Head of caudate nucleus (tissue), 42 donors: ENCODE data around the gene UMAD1.
"Not testable (repeated sequence)": the region's sequence is repeated elsewhere in the genome, so short reads cannot be mapped to it uniquely, and the experiment has no call there.

Experiments used
- DNase-seq, 42 donors: peaks; one replicate each; pipeline versions ENCODE4 v3.0.0 to v3.0.0-alpha.2; 2020 to 2021; ENCODE audit warnings: mixed read lengths in 7 of 42
- intact Hi-C: fragments of 100-400 bp; cut with DNase I; formaldehyde crosslinking; loops from one replicate; pipeline ENCODE4 v1.15.0; 2022

Gene UMAD1

DNA sequence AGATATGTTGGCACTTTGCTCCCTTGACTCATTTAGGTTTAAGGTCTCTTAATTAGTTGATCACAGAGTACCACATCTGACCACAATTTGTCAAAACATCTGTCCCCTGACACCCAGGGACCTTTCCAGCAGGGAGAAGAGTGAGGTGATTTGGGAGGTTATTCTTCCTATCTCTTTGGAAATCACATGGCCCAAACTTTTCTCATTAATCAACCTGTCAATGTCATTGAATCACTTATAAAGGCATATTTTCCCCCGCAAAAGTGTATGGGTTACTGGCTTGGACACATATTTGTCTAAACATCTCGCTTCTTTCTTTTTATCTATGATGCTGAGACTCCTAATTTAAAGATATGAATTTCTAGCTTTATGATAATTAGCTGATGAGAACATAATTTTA lies 170.3 kb downstream of the UMAD1 start:
- intact Hi-C loops, result no loop called here
- DNase-seq, result no peak

DNA sequence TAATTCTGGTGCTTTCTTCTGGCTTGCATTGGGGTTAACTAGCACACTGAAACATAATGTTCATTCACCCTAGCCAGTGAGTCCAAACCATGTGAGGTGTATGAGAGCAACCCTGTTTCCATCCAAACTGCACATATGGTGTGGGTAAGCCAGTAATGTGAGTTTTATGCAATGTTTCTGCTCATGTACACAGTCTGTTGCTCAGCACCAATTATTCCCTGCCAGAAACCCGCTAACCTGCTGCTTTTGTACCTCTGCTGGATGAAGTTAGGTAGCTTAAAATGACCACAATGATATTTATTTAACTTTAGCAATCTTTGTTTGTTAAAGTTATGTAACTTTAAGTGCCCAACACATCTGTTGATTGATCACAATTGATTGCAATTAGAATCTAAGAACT lies 171.6 kb downstream of the UMAD1 start:
- intact Hi-C loops, result no loop called here
- DNase-seq, result no peak

DNA sequence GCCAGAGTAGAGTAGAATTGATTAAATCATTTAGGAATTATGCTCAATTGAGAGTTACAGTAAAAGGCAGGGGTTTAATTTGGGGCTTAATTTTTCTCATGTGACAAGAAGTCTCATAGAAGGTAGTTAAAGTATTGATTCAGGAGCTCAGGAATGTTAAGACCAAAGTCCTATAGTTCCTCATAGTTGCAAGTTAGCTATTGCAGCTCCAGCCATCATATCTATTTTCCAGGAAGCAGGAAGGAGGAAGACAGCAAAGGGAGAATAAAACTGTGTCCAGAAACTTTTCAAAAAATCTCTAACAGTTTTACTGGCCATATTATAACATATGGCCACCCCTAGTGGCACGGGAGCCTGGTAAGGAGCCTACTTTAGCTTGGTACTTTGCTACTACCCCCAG lies 174.8 kb downstream of the UMAD1 start:
- intact Hi-C loops, result no loop called here
- no peak for DNase-seq

DNA sequence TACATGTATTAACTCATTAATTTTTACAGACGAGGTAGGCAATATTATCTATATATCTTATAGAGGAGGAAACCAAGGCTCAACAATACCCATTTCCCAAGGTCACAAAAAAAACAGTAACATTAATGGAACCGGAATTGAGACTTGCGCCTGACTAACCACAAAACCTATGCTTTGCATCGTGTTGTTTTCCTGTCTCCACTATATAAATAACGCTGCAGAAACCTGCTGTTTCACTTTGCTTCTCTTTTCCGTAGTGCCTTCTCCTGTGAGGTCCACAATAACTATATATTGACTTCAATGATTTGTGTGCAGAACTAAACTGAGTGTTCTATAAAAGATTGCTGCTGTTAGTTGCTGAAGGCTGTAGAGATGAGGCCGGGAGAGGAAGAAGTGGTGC lies 175.5 kb downstream of the UMAD1 start:
- intact Hi-C loops, result no loop called here
- DNase-seq, result no peak

DNA sequence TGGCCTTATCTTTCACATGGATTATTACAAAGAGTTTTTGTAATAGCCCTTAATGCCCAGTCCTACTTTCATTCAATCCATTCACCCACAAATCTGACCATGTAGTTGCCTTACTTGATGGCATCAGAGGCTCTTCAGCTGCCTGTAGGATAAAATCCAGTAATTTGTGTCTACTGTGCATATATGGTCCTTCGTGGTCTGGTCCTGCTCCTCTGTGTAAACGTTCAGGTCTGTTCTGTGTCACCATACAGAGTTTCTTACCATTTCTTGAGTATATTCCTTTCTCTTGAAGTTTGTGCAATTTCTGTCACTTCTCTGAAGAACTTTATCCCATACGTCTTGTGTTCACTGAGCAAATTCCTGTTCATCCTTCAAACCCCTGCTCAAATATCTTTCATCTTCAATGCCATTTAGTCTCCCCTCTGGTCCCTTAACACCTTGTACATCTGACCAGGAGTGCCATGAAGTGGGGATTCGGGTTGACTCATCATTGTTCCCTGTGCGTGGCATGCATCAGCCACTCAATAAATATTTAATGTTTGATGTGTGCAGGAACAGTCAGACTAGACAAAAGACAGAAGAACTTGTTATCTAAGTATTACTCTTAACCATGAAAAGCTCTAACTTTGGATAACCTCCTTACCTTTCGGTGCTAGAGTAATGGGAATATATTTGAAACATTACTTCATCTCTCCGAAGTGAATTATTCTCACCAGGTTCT lies 176.4 kb downstream of the UMAD1 start:
- intact Hi-C loops, result no loop called here
- no peak for DNase-seq

DNA sequence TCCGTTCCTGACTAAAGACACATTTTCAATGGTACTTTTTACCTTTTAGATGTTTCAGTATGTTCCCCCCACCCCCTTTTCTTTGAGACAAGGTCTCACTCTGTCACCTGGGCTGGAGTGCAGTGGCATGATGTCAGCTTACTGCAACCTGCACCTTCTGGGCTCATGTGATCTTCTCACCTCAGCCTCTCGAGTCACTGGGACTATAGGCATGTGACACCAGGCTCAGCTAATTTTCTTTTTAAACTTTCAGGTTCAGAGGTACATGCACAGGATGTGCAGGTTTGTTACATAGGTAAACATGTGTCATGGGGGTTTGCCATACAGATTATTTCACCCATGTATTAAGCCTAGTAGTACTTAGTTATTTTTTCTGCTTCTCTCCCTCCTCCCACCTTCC lies 177.2 kb downstream of the UMAD1 start:
- intact Hi-C loops, result no loop called here
- DNase-seq, result no peak

DNA sequence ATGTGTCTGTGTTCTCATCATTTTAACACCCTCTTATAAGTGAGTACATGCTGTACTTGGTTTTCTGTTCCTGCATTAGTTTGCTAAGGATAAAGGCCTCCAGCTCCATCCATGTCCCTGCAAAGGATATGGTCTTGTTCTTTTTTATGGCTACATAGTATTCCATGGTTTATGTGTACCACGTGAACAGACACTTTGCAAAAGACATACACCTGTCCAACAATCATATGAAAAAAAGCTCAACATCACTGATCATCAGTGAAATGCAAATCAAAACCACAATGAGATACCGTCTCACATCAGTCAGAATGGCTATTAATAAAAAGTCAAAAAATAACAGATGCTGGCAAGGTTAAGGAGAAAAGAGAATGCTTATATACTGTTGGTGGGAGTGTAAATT lies 177.6 kb downstream of the UMAD1 start:
- intact Hi-C loops, DNase-seq: not testable (repeated sequence)

DNA sequence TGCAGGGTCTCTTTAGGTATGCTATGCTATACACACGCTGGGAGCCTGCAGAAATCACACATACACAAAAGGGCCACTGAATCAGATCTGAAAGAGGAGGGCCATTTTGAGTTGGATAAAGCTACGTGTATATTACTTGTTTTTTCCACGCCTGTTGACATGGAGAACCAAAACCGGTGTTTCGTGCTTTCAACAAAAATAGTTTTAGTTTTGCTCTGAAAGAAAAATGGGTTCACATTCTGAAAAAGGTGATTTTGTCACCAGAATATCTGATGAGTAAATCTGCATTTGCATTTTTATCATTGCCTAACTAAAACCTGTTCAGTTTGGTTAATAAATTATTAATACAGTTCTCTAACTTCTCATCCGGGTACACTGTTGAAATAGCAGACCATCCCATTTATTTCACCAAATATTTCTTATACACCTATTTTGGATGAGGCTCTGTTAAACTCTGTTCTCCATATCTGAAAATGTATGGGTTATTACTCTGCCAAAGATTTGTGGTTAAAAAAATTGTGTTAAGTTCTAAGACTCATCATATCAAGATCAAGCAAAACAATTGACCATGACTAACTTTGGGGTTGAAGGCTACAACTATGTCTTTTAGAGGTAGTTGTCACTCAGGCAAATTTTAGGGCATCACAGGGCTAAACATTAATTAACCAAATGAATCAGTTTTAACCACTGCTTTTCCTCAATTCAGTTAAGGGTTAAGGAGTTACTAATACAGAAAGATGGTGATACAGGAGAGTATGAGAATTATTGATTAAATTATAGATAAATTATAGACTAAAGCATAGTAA lies 179.1 kb downstream of the UMAD1 start:
- no peak for DNase-seq
- intact Hi-C loops, result no loop called here

DNA sequence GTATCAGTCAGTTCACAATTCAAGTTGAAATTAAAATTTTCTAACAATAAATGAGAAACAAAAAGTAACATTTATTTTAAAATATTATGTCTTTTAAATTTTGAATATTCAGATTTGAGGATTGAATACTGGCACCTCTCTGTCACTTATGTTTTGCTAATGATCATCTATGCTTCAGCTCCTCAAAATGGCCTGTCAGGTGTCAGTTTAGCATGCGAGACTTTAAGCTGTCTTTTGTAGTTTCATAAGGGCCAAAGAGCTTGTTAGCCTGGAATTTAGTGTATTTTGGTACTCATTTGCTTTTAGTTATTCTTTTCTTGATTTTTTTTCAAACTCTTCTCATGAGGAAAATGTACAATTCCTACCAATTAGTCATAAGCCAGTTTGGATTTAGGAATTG lies 179.9 kb downstream of the UMAD1 start:
- DNase-seq, result no peak
- intact Hi-C loops, result no loop called here

DNA sequence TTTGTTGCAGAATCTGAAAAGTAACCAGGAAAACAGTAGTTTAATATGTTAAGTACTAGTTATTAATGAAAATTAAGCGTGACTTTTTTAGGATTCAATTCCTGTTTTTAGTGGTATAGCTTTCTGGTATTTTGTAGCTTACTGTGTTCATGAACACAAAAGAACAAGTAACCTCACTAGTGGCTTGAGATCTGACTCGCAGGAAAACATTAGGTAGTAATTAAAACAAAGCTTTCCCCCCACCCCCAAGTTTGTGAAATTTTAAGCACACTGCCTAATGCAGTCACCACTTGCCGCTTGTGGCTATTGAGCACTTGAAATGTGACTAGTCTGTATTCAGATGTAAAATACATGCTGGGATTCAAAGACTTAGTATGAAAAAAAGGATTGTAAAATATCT lies 180.4 kb downstream of the UMAD1 start:
- DNase-seq, result no peak
- intact Hi-C loops, result no loop called here

DNA sequence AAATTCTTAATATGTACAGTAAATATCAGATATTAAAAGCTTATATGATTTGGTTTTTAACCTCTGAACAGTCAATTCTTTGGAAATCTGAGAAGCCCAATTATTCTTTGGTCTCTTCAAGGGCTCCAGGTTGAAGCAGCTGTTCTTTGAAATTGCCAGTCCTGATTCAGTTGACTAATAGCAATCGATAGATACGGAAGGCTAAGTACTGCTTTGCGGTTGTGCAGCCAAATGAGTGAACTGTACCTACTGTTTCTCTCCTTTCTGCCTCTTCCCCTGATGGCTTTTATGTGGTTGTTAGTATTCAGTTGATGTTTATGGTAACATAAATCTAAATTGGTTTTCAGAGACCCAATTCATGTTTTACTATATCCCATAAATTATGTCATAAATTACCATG lies 181.0 kb downstream of the UMAD1 start:
- no peak for DNase-seq
- intact Hi-C loops, result no loop called here

DNA sequence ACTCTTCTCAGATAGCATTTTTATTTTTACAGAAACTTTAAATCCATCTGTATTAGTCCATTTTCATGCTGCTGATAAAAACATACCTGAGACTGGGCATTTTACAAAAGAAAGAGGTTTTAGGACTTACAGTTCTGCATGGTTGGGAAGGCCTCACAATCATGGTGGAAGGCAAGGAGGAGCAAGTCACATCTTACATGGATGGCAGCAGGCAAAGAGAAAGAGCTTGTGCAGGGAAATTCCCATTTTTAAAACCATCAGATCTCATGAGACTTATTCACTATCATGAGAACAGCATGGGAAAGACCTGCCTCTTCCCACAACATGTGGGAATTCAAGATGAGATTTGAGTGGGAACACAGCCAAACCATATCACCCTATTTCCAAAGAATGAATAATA lies 184.7 kb downstream of the UMAD1 start:
- DNase-seq, intact Hi-C loops: not testable (repeated sequence)

DNA sequence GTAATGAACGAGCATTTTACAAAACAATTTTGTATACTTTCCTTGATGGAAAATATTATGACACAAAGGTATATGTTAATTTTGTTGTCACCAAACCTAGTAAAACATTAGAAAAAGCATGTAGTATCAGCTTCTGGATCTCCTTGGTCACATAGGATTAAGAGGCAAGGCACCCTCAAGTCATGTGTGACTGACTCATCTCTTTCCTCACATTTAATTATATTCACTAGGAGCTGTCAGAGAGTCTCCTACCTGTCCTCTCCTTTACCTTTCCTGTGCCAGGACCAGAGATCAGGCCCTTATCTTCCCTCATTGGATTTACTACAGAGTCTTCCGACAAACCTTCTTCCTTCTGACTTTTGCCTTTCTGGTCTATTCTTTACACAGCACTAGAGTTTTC lies 189.1 kb downstream of the UMAD1 start:
- intact Hi-C loops, result no loop called here
- DNase-seq, result no peak

DNA sequence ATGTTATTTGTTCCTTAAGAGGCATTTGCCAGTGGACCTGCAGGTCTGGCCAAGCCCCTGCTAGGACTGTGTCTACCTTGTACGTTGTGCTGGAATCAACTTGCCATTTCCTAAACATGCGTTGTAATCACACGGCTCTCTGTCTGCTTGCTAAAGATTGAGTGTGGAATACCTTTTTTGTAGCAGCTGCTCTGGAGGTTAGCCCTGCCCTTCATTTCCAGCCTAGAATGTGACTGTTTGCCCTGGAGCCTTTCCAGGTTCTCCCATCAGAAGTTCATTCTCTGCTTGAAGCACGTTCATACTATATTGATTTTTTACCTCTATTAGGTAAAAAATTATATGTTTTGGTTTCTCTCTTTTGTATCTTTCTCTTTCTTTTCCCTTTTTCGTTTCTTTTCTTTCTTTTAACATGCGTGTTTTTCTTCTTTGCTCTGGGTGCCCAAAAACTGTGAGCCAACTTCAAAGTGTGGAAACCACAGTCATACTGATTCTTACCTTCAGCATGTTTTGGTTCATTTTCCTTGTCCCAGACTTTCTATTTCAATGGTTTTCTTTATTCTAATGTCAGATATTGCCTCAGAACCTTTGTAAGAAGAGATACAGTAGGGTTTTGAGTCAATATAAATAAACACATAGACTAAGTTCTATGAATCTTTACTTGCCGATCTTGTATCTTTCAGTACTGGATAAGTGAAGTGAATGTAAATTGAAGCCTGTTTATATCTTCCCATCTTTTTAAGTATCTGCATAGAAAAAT lies 189.7 kb downstream of the UMAD1 start:
- DNase-seq, result no peak

DNA sequence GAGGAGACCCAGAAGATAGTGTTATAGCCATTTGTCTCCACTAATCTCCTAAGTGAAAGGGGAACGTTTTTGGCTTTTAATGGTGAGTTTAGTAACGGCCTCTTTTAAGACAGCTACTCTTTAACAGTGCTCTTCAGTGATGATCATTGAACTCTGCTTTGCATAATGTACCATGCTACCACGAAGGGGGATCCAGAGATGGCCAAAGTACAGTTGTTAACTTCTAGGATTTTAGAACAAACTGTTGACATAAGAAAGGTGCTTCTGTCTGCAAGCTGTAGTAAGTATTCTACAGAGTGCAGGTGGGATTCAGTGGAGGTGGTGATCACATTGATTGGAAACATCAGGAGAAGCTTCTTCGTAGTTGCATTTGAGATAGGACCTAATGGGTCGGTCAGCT lies 192.0 kb downstream of the UMAD1 start:
- no peak for DNase-seq
- intact Hi-C loops, result no loop called here

More for the DNA sequence above, 189.7 kb downstream of the UMAD1 start:
- intact Hi-C loops, result no loop called here

DNA sequence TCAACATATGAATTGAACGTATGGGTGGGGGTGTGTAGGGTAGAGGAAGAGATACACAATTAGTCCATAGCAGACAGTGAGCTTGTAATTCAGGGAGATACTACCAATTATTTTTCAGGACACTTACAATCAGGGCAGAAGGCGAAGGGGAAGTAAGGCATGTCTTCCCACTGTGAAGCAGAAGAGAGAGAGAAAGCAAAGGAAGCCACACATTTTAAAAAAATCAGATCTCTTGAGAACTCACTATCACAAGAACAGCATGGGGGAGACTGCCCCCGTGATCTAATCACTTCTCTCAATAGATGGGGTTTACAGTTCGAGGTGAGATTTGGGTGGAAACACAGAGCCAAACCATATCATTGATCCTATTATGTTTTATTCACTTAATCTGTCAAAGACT lies 194.2 kb downstream of the UMAD1 start:
- no peak for DNase-seq
- intact Hi-C loops, result no loop called here

DNA sequence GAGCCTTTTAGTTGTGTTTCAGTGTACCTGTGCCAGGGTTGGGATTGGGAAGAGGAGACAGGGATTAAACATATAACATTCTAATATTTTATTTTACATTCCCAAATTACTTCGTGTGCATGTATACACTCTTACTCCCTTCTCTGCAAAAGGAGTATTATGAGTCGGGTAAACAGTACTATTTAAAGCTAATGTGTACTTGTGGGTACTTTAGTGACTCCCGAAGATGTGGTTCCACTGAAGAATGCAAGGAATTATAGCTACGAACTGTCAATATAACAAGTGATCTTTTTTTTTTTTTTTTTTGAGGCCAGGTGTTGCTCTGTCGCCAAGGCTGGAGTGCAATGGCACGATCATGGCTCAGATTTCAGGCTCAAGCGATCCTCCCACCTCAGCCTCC lies 200.5 kb downstream of the UMAD1 start:
- intact Hi-C loops, result no loop called here
- no peak for DNase-seq

DNA sequence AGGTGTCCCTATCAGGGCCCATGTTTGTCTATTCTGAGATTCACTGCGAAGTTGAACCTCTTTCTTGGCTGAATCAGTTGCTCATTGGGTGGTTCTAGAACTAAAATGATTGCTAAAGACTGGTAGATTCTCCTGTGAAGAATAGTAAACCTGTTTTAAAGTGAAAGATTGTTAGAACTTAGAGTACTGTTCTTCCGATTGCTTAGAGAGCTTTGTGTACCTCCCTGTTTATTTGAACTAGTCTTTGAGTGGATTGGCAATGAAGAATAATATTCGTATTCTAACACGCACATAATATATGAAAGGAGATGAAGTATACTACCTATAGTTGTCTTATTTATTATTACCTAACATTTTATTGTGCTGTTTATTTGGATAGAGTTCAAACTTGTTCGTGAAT lies 202.7 kb downstream of the UMAD1 start:
- no peak for DNase-seq
- intact Hi-C loops, result no loop called here

DNA sequence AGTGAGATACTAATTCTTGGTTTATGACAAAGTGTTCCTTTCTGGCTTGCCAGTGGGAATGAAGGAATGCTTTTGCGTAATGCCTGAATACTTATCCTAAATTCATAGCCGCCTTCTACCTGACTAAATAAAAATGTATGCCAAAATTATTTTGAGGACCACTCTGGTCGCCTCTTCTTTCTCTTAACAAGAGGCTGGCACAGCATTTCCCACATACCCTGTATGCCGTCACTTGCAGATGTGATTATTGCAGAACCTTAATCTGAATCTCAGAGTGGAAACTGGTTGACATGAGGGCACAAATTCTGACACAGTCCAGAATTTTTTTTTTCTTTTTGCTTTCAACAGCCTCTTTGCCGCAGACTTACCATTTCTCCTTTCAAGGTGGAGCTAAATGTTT lies 203.4 kb downstream of the UMAD1 start:
- DNase-seq, result no peak
- intact Hi-C loops, result no loop called here

DNA sequence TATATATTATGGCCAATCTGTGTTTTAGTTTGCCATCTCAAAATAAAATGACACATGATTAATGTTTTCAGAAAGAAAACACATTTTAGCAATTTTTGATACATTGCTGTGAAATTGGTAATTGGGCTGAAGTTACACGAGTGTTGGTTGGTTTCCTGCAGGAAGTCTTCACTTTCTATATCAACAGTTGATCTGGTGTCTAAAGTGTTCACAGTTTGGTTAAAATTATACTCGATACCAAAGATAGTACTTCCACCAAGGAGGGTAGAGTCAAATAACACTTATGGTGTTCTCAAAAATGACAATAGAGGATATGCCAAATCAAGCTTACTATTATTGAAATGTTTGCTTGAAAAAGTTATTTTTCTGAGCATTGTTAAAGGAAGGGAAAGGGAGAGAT lies 207.7 kb downstream of the UMAD1 start:
- intact Hi-C loops, result no loop called here
- no peak for DNase-seq
